ENCODE results near the gene UBL7. TPM values are rescaled to one million over a fixed set of nuclear protein-coding genes. Genes with fewer than 3 reads are reported as not detected.

UBL7 gene
- total RNA-seq, 4 donors from 2014 or later: 4.0 to 157 (median 42.3) TPM

DNA sequence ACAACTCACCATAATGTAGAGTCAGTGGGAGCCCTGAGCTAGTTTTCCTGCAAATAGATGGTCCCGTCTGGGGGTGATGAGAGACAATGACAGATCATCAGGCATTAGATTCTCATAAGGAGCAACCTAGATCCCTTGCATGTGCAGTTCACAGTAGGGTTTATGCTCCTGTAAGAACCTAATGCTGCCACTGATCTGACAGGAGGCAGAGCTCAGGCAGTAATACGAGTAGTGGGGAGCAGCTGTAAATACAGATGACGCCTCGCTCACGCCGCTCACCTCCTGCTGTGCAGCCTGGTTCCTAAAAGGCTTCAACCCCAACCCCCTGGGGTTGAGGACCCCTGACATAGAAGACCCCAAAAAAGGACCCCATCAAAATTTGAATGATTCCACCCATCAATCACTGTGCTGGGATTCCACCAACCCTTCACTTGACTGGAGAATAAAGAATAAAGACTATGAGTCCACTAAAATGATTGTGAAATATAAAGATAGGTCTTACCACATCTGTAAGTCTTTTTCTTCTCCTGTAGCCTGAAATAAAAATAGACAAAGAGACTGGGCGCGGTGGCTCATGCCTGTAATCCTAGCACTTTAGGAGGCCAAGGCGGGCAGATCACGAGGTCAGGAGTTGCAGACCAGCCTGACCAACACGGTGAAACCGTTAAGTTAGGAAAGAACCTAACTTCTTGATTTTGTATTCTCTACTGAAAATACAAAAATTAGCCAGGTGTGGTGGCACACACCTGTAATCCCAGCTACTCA, 9.9 kb upstream of the UBL7 start:
- intact Hi-C loops (cut with DNase I; ENCODE audit: low total_unique reads) (no loop called here), in situ Hi-C loops (cut with MboI; ENCODE audit: low pct_ligation_motif_present in 1 of 4, low pct_unique_long_range_greater_than_20kb in 1 of 4, low sequenced_read_pairs in 3 of 4) (no loop called here)
- Histone ChIP-seq H3K9me3 (no peaks in the 10 kb centered on the region), H3K4me3 (no peak overlapping the region), H3K4me1 (no peaks in the 10 kb centered on the region), H3K27ac (no peak overlapping the region), H3K27me3 (no peaks in the 10 kb centered on the region), H3K36me3 (peaks cover 0 to 4% (median 0%) of the 10 kb centered on the region in 4 donors)
- WGBS, 2 donors (ENCODE audit: low coverage in 1 of 2): 90 to 97% methylated on average over 2 to 12 of the region's 12 CpGs
- DNase-seq: no peak
- TF ChIP-seq, protein P1, sequence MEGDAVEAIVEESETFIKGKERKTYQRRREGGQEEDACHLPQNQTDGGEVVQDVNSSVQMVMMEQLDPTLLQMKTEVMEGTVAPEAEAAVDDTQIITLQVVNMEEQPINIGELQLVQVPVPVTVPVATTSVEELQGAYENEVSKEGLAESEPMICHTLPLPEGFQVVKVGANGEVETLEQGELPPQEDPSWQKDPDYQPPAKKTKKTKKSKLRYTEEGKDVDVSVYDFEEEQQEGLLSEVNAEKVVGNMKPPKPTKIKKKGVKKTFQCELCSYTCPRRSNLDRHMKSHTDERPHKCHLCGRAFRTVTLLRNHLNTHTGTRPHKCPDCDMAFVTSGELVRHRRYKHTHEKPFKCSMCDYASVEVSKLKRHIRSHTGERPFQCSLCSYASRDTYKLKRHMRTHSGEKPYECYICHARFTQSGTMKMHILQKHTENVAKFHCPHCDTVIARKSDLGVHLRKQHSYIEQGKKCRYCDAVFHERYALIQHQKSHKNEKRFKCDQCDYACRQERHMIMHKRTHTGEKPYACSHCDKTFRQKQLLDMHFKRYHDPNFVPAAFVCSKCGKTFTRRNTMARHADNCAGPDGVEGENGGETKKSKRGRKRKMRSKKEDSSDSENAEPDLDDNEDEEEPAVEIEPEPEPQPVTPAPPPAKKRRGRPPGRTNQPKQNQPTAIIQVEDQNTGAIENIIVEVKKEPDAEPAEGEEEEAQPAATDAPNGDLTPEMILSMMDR (IDR thresholded peaks at IDR 0.05): no peak
- TF ChIP-seq POLR2AphosphoS5 (IDR thresholded peaks at IDR 0.05) (no peak), EP300 (IDR thresholded peaks at IDR 0.05; ENCODE audit: low read depth) (no peak), POLR2A (IDR thresholded peaks at IDR 0.05) (no peak)

DNA sequence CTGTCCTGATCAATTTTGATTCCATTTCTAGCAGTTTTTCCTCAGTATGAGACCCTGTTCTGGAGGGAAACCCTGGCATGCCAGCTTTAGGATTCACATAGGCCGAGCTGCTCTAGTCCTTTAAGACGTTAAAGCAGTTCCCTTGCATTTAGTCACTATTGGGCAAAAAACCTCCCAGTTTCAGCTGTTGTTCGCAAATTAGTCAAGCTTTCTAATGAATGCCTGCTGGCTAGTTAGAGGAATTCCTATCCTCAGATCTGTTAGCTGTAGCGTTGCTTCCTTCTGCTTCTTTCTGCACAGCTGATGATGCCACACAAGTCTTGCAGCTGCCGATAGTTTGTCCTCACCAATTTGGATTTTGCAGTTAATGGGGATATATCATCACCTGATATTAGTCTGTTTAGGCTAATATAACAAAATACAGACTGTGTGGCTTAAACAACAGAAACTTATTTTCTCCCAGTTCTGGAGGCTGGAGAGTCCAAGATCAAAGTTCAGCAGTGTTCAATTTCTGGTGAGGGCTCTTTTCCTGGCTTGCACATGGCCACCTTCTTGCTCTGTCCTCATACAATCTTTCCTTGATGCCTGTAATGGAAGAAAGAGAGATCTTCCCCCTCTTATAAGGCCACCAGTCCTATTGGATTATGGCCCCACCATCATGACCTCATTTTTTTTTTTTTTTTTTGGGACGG, 7.5 kb upstream of the UBL7 start:
- Histone ChIP-seq H3K27ac (no peak overlapping the region), H3K27me3 (no peaks in the 10 kb centered on the region), H3K4me3 (no peak overlapping the region), H3K4me1 (no peaks in the 10 kb centered on the region), H3K36me3 (peaks cover 0 to 4% (median 0%) of the 10 kb centered on the region in 4 donors), H3K9me3 (no peaks in the 10 kb centered on the region)
- in situ Hi-C loops (cut with MboI; ENCODE audit: low pct_ligation_motif_present in 1 of 4, low pct_unique_long_range_greater_than_20kb in 1 of 4, low sequenced_read_pairs in 3 of 4): no loop called here
- DNase-seq: no peak
- intact Hi-C loops (cut with DNase I; ENCODE audit: low total_unique reads): no loop called here
- TF ChIP-seq EP300 (IDR thresholded peaks at IDR 0.05; ENCODE audit: low read depth) (no peak), POLR2AphosphoS5 (IDR thresholded peaks at IDR 0.05) (no peak), POLR2A (IDR thresholded peaks at IDR 0.05) (no peak)
- TF ChIP-seq, protein P1 (IDR thresholded peaks at IDR 0.05): no peak
- 98 to 100% methylated on average over 3 to 6 of the region's 6 CpGs for WGBS, 2 donors (ENCODE audit: low coverage in 1 of 2)

DNA sequence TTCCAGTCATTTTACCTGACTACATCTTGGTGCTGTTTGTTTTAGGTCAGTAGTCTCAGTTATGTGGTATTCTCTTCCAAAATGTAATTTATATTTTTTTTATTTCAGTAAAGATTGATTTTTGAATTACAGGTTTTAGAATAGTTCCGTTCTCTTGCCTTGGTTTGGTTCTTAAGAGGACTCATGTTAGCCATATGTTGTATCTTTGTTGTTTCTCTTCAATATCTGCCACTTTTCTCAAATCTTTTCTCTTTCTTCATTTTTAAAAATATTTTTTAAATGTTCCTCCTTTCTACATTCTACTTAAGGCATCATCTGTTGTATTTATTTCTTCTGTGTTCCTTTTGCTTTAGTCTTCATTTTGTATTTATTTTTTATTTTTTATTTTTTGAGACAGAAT, 5.6 kb upstream of the UBL7 start:
- no peak for DNase-seq
- intact Hi-C loops (cut with DNase I; ENCODE audit: low total_unique reads): no loop called here

DNA sequence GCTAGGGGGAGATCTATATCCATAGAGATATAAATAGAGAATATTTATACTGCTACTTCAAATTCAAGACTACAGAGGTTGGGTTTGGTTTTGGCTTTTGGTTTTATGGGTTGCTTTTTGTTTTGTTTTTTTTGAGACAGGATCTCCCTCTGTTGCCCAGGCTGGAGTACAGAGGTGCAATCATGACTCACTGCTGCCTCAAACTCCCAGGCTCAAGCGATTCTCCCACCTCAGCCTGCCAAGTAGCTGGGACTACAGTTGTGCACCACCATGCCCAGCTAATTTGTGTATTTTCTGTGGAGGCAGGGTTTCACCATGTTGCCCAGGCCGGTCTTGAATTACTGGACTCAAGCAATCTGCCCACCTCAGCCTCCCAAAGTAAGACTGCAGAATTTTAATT, 3.9 kb upstream of the UBL7 start:
- H3K9me3 ChIP-seq: no peaks in the 10 kb centered on the region
- in situ Hi-C loops (cut with MboI; ENCODE audit: low pct_ligation_motif_present in 1 of 4, low pct_unique_long_range_greater_than_20kb in 1 of 4, low sequenced_read_pairs in 3 of 4): no loop called here
- H3K27me3 ChIP-seq: no peaks in the 10 kb centered on the region
- intact Hi-C loops (cut with DNase I; ENCODE audit: low total_unique reads): no loop called here
- no peak overlapping the region for H3K4me3 ChIP-seq
- H3K4me1 ChIP-seq: peaks cover 6 to 21% (median 11%) of the 10 kb centered on the region in 4 donors
- H3K27ac ChIP-seq: no peak overlapping the region
- 96 to 100% methylated on average over 2 of the region's 2 CpGs for WGBS, 2 donors (ENCODE audit: low coverage in 1 of 2)
- peaks cover 0 to 4% (median 0%) of the 10 kb centered on the region in 4 donors for H3K36me3 ChIP-seq
- TF ChIP-seq POLR2AphosphoS5 (IDR thresholded peaks at IDR 0.05) (no peak), POLR2A (IDR thresholded peaks at IDR 0.05) (no peak), EP300 (IDR thresholded peaks at IDR 0.05; ENCODE audit: low read depth) (no peak)
- TF ChIP-seq, protein P1 (IDR thresholded peaks at IDR 0.05): no peak
- DNase-seq: no peak

More for the DNA sequence above, 5.6 kb upstream of the UBL7 start:
- TF ChIP-seq POLR2AphosphoS5 (IDR thresholded peaks at IDR 0.05) (no peak), POLR2A (IDR thresholded peaks at IDR 0.05) (no peak)
- TF ChIP-seq, protein P1 (IDR thresholded peaks at IDR 0.05): no peak
- H3K27ac ChIP-seq: no peak overlapping the region
- in situ Hi-C loops (cut with MboI; ENCODE audit: low pct_ligation_motif_present in 1 of 4, low pct_unique_long_range_greater_than_20kb in 1 of 4, low sequenced_read_pairs in 3 of 4): no loop called here
- 97 to 100% methylated on average over 1 of the region's 1 CpG for WGBS, 2 donors (ENCODE audit: low coverage in 1 of 2)
- no peaks in the 10 kb centered on the region for H3K9me3 ChIP-seq
- peaks cover 0 to 4% (median 0%) of the 10 kb centered on the region in 4 donors for H3K36me3 ChIP-seq
- H3K4me1 ChIP-seq: peaks cover 0 to 14% (median 6%) of the 10 kb centered on the region in 4 donors
- no peak overlapping the region for H3K4me3 ChIP-seq
- H3K27me3 ChIP-seq: no peaks in the 10 kb centered on the region
